Measurements from ENCODE around the gene PAK1. TPM values are rescaled to one million over a fixed set of nuclear protein-coding genes. Genes with fewer than 3 reads are reported as not detected.

PAK1 gene
- total and polyA plus RNA-seq, 2 of the 8 experiments (the other 6 are each of a cell fraction or from before 2014, with no cell fraction given) = 87.7 to 151 TPM

GRCh38 chr11:77284476-77285468 is 189.1 kb downstream of the PAK1 start:
- ChIA-PET POLR2A (ENCODE audit: partially characterized antibody) (no interaction called here), CTCF (ENCODE audit: partially characterized antibody) (interaction anchor here (0.6 to 2.1 kb wide), 4 partner anchors 35 to 90 kb away, joined by 3 to 7 read pairs (median 3); no protein-coding TSS in a partner anchor)
- Histone ChIP-seq H3K9me3 (ENCODE audit: insufficient read depth in 2 of 2, low read depth in 1 of 2, low read length in 1 of 2) (no peaks in the 10 kb centered on the region), H4K91ac (replicated peaks; ENCODE audit: insufficient read length, low read length) (no peak overlapping the region), H4K5ac (ENCODE audit: insufficient read length, low read depth, low read length) (no peak overlapping the region), H3K27me3 (replicated peaks in 1 of 4; ENCODE audit: control insufficient read depth in 3 of 4, extremely low read depth in 1 of 4, insufficient read depth in 3 of 4, low read length in 3 of 4) (no peaks in the 10 kb centered on the region), H3K36me3 (ENCODE audit: control insufficient read depth in 2 of 4, insufficient read depth in 4 of 4, low read length in 3 of 4) (no peaks in the 10 kb centered on the region), H3K23ac (ENCODE audit: insufficient read length) (no peak overlapping the region), H3K4me3 (ENCODE audit: extremely low read depth in 1 of 4, insufficient read depth in 2 of 4, low read depth in 3 of 4, low read length in 4 of 4) (no peak overlapping the region), H4K20me1 (replicated peaks in 1 of 2; ENCODE audit: control insufficient read depth in 1 of 2, insufficient read depth in 2 of 2, low read length in 2 of 2) (no peaks in the 10 kb centered on the region), H2AFZ (ENCODE audit: low read length) (peak overlapping the region; percentile 6; the same call in 1 of the 2 replicates), H3K4ac (replicated peaks; ENCODE audit: insufficient read length, low read depth, low read length) (no peak overlapping the region), H3K14ac (ENCODE audit: insufficient read length) (no peak overlapping the region), H2BK12ac (ENCODE audit: low read depth, low read length) (no peak overlapping the region), H3K23me2 (ENCODE audit: low read depth, low read length) (no peaks in the 10 kb centered on the region; the same call in 1 of the 2 replicates), H2AK5ac (ENCODE audit: low read depth, low read length) (no peak overlapping the region), H3K4me2 (ENCODE audit: insufficient read depth in 1 of 2, low read depth in 2 of 2, low read length in 2 of 2) (no peak overlapping the region), H3K27ac (ENCODE audit: low read depth, low read length) (no peak overlapping the region), H4K8ac (ENCODE audit: extremely low read depth, insufficient read depth, low read length) (no peak overlapping the region), H2BK120ac (replicated peaks; ENCODE audit: low read depth, low read length) (no peak overlapping the region), H3K4me1 (replicated peaks in 1 of 4; ENCODE audit: control insufficient read depth in 3 of 4, insufficient read depth in 4 of 4, low read length in 3 of 4) (no peaks in the 10 kb centered on the region), H2BK20ac (ENCODE audit: low read length) (no peak overlapping the region), H2BK15ac (ENCODE audit: low read length) (no peak overlapping the region), H3K79me2 (ENCODE audit: control insufficient read depth in 1 of 2, insufficient read depth in 2 of 2, low read length in 2 of 2) (no peaks in the 10 kb centered on the region), H3K18ac (ENCODE audit: extremely low read depth, low read length) (no peak overlapping the region), H3K9ac (replicated peaks in 1 of 4; ENCODE audit: extremely low read depth in 1 of 4, low read depth in 3 of 4, low read length in 3 of 4) (no peak overlapping the region), H2BK5ac (ENCODE audit: low read depth, low read length) (no peak overlapping the region), H3K79me1 (ENCODE audit: low read depth, low read length) (no peaks in the 10 kb centered on the region), H3K56ac (replicated peaks; ENCODE audit: insufficient read length, low read depth, low read length) (no peak overlapping the region)
- FAIRE-seq (no peak), DNase-seq (ENCODE audit: low read depth in 1 of 2, low spot score in 2 of 2) (no peak)
- WGBS, 2 experiments (ENCODE audit: extremely low coverage in 1 of 2, insufficient coverage in 1 of 2, insufficient read length in 1 of 2, insufficient replicate concordance in 2 of 2, low coverage in 1 of 2, low lambda C conversion rate in 2 of 2, missing lambda C conversion rate in 1 of 2) = 88% methylated on average over 6 of the region's 6 CpGs; no CpG with 5 or more reads in 1 of the 2 experiments
- TF ChIP-seq ATF3 (IDR thresholded peaks at IDR 0.05; ENCODE audit: insufficient read depth, low read depth, low read length) = no peak
- no peak for TF ChIP-seq CTCF (IDR thresholded peaks at IDR 0.05; ENCODE audit: control extremely low read depth in 1 of 3, insufficient read depth in 1 of 3, low read depth in 1 of 3, low read length in 3 of 3)
- no peak for TF ChIP-seq PHF8 (conservative IDR thresholded peaks at IDR 0.05; ENCODE audit: low read depth, low read length)
- TF ChIP-seq RXRA (IDR thresholded peaks at IDR 0.05; ENCODE audit: insufficient read depth, low read depth, low read length) = no peak
- TF ChIP-seq BCL11A (IDR thresholded peaks at IDR 0.05; ENCODE audit: low read depth in 2 of 2, low read length in 2 of 2) = no peak
- TF ChIP-seq MAX (IDR thresholded peaks at IDR 0.05) = no peak
- TF ChIP-seq CREB1 (IDR thresholded peaks at IDR 0.05) = no peak
